HepG2 (cell line): ENCODE results near the gene CCDC124. TPM values are rescaled to one million over a fixed set of nuclear protein-coding genes. Genes with fewer than 3 reads are reported as not detected.

ENCODE experiments used
- CEBPZ ChIP-seq: IDR thresholded peaks from 2 replicates; pipeline ENCODE4 v1.6.1; 2012; ENCODE audit warnings: low read length, improper control_type of control experiment
- MATR3 ChIP-seq: sonication (generic); formaldehyde crosslinking; IDR thresholded peaks from 2 replicates; pipeline ENCODE4 v1.4.0; 2020; ENCODE audit warnings: missing genetic modification reagents
- NFYB ChIP-seq: sonication (generic); formaldehyde crosslinking; IDR thresholded peaks from 2 replicates; pipeline ENCODE4 v1.4.0; 2020; ENCODE audit warnings: missing genetic modification reagents
- ZBED4 ChIP-seq: sonication (generic); formaldehyde crosslinking; IDR thresholded peaks from 2 replicates; pipeline ENCODE4 v1.4.0; 2020; ENCODE audit warnings: missing genetic modification reagents, borderline replicate concordance
- ZIK1 ChIP-seq: sonication (generic); formaldehyde crosslinking; IDR thresholded peaks from 2 replicates; pipeline ENCODE4 v1.5.0; 2020; ENCODE audit warnings: mild to moderate bottlenecking, low read depth, missing genetic modification reagents, borderline replicate concordance
- ZNF101 ChIP-seq: sonication (generic); formaldehyde crosslinking; IDR thresholded peaks from 2 replicates; pipeline ENCODE4 v1.4.0; 2020; ENCODE audit warnings: mild to moderate bottlenecking, low read depth, missing genetic modification reagents, borderline replicate concordance
- ZNF296 ChIP-seq: sonication (generic); formaldehyde crosslinking; conservative IDR thresholded peaks from 2 replicates; pipeline ENCODE4 v1.5.0; 2020; ENCODE audit warnings: mild to moderate bottlenecking, missing genetic modification reagents
- ZNF362 ChIP-seq: sonication (generic); formaldehyde crosslinking; IDR thresholded peaks from 2 replicates; pipeline ENCODE4 v1.4.0; 2020; ENCODE audit warnings: missing genetic modification reagents, mild to moderate bottlenecking, borderline replicate concordance
- ZNF513 ChIP-seq: sonication (generic); formaldehyde crosslinking; conservative IDR thresholded peaks from 2 replicates; pipeline ENCODE4 v1.5.0; 2020; ENCODE audit warnings: missing genetic modification reagents
- ZNF670 ChIP-seq: sonication (generic); formaldehyde crosslinking; IDR thresholded peaks from 2 replicates; pipeline ENCODE4 v1.8.0; 2022; ENCODE audit warnings: mild to moderate bottlenecking, missing genetic modification reagents, borderline replicate concordance
- polyA plus RNA-seq, 8 experiments: library from polyadenylated mRNA; depleted of rRNA in 3 of 8; stranded (reverse) in 7 of 8; unstranded in 1 of 8; fragments of >200 nt; fragmentation: Illumina TruSeq in 4 of 8; extraction: Trizol in 4 of 8; gene quantifications; 2 replicates each; pipeline versions ENCODE4 v1.2.1 to v1.2.3, GENCODE V29; 2011 to 2016; ENCODE audit warnings: low read depth in 4 of 8, missing spikeins in 1 of 8, mixed read lengths in 1 of 8; ENCODE audit not compliant: insufficient read depth in 1 of 8
- total RNA-seq, 5 experiments: library from RNA; depleted of rRNA; stranded (reverse); fragments of >200 nt; fragmentation: Illumina TruSeq; extraction: Trizol; gene quantifications; 2 replicates each; pipeline ENCODE4 v1.2.3, GENCODE V29; 2016; ENCODE audit warnings: low read depth in 1 of 5

The CCDC124 gene
- total and polyA plus RNA-seq, 2 of the 13 experiments (the other 11 are each of a cell fraction or from before 2014, with no cell fraction given): 14.9 to 20.3 TPM

- TF ChIP-seq ZNF513 (CRISPR knock-in tag) (no peak), ZIK1 (CRISPR knock-in tag) (no peak), ZNF362 (CRISPR knock-in tag) (no peak), MATR3 (CRISPR knock-in tag) (no peak), ZNF101 (CRISPR knock-in tag) (no peak), ZBED4 (CRISPR knock-in tag) (no peak), ZNF296 (CRISPR knock-in tag) (no peak), ZNF670 (no peak), CEBPZ (no peak), NFYB (CRISPR knock-in tag) (no peak)
Observed at GRCh38 chr19:17977488-17977887, 44.7 kb downstream of the CCDC124 start (continued).
